Measurements from ENCODE around the gene SDF4. TPM values are rescaled to one million over a fixed set of nuclear protein-coding genes. Genes with fewer than 3 reads are reported as not detected.
A peak's percentile ranks its signal among the peaks of the same experiment; 100 is the strongest.

Gene SDF4
- total RNA-seq (100 to 1,000 TPM in 4 of 7 donors, 10 to 100 TPM in 3; 87.2 to 145 (median 114) TPM), polyA plus RNA-seq (10 to 100 TPM; 39.1 to 84.2 (median 49.4) TPM)
- long read RNA-seq, donor 1, transcript SDF4-202 (7 exons, 1,956 nt), result major isoform, 19 of 27 reads
- long read RNA-seq, donor 1, partial matches to known transcripts, result 0 of 27 reads
- long read RNA-seq, donor 1, other reads (novel, unspliced or antisense), result 5 of 27 reads
- long read RNA-seq, donor 2, transcript SDF4-202 (7 exons, 1,956 nt), result major isoform, 24 of 26 reads
- long read RNA-seq, donor 2, partial matches to known transcripts, result 0 of 26 reads
- long read RNA-seq, donor 2, other reads (novel, unspliced or antisense), result 0 of 26 reads

- DNase-seq, result peak; percentile 98
- TF ChIP-seq CTCF (IDR thresholded peaks at IDR 0.05 in 8 of 11, conservative IDR thresholded peaks at IDR 0.05 in 3 of 11) (peak in 3 of 11 experiments; percentile 6 to 37 (median 26)), POLR2AphosphoS5 (IDR thresholded peaks at IDR 0.05) (peak; percentile 88 to 92 (median 89)), POLR2A (IDR thresholded peaks at IDR 0.05) (peak in 1 of 3 donors; percentile 39)
- Histone ChIP-seq H3K36me3 (peaks cover 0 to 64% (median 39%) of the 10 kb centered on the region in 6 donors), H3K9me3 (no peaks in the 10 kb centered on the region), H3K4me1 (peaks cover 13 to 78% (median 54%) of the 10 kb centered on the region in 6 donors), H3K27ac (peak within 1 kb of the TSS; percentile 91 to 98 (median 94)), H3K27me3 (replicated peaks in 1 of 7) (peaks cover 0 to 4% (median 0%) of the 10 kb centered on the region in 7 donors), H3K4me3 (peak within 1 kb of the TSS; percentile 90 to 100 (median 96))
- intact Hi-C loops (cut with DNase I; ENCODE audit: low total_unique reads), result no loop called here
- 0 to 1% (median 0%) methylated on average over 25 to 99 of the region's 99 CpGs for WGBS, 5 donors
These were observed at the start of gene SDF4 for GRCh38 chr1:1231400-1232207. SDF4 (minus strand) TSS chr1:1232001; CDS start chr1:1228772, 3,229 bp downstream.

- H3K27me3 ChIP-seq (replicated peaks in 1 of 7), result peaks cover 0 to 18% (median 0%) of the 10 kb centered on the region in 7 donors
- intact Hi-C loops (cut with DNase I; ENCODE audit: low total_unique reads), result no loop called here
- no peaks in the 10 kb centered on the region for H3K36me3 ChIP-seq
- peak; percentile 71 for DNase-seq
- 78 to 93% (median 92%) methylated on average over 13 to 21 of the region's 21 CpGs for WGBS, 5 donors
- no peak overlapping the region for H3K4me3 ChIP-seq
- H3K9me3 ChIP-seq, result no peaks in the 10 kb centered on the region
- no peak overlapping the region for H3K27ac ChIP-seq
- TF ChIP-seq CTCF (IDR thresholded peaks at IDR 0.05 in 8 of 11, conservative IDR thresholded peaks at IDR 0.05 in 3 of 11), result no peak
- no peak for TF ChIP-seq POLR2AphosphoS5 (IDR thresholded peaks at IDR 0.05)
- no peak for TF ChIP-seq POLR2A (IDR thresholded peaks at IDR 0.05)
- H3K4me1 ChIP-seq, result peaks cover 0 to 2% (median 0%) of the 10 kb centered on the region in 6 donors
These were observed 49.1 kb upstream of the SDF4 start for GRCh38 chr1:1280782-1281481.

- TF ChIP-seq CTCF (IDR thresholded peaks at IDR 0.05 in 8 of 11, conservative IDR thresholded peaks at IDR 0.05 in 3 of 11) (no peak), POLR2A (IDR thresholded peaks at IDR 0.05) (no peak), POLR2AphosphoS5 (IDR thresholded peaks at IDR 0.05) (no peak)
- Histone ChIP-seq H3K4me3 (no peak overlapping the region), H3K27me3 (replicated peaks in 1 of 7) (peaks cover 0 to 4% (median 0%) of the 10 kb centered on the region in 7 donors), H3K4me1 (peaks cover 0 to 15% (median 10%) of the 10 kb centered on the region in 6 donors), H3K27ac (no peak overlapping the region), H3K36me3 (no peaks in the 10 kb centered on the region), H3K9me3 (no peaks in the 10 kb centered on the region)
- 89 to 96% (median 94%) methylated on average over 16 to 17 of the region's 17 CpGs for WGBS, 5 donors
- no peak for DNase-seq
- intact Hi-C loops (cut with DNase I; ENCODE audit: low total_unique reads), result no loop called here
These were observed 47.2 kb upstream of the SDF4 start for GRCh38 chr1:1279028-1279427.
